ENCODE measurements around the gene CIB1. TPM values are rescaled to one million over a fixed set of nuclear protein-coding genes. Genes with fewer than 3 reads are reported as not detected.

The CIB1 gene
- total and polyA plus RNA-seq, 2 of the 8 experiments (the other 6 are each of a cell fraction or from before 2014, with no cell fraction given): 26.0 to 63.5 TPM

DNA sequence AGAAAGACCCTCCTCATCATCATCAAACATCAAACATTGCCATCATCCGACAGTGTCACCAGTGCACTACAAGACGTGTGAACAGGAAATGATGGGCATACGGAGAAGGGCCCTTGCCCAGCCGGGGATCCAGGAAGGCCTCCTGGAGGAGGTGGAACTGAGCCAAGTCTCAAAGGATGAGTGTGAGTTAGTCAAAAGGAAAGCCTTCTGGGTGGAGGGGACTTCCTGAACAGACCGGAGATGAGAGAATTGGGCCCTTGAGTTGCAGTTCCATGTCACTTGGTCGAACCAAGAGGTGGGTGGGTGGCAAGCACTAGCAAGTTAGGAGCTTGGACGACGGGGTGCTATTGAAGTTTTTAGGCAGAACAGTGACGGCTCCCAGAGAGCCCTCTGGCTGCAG, 24.1 kb downstream of the CIB1 start:
- CTCF ChIA-PET (ENCODE audit: partially characterized antibody): interaction anchor here (12.6 kb wide), 1 partner anchor 8 kb away, joined by 182 read pairs; no protein-coding TSS in a partner anchor
- Histone ChIP-seq H3K9me3 (ENCODE audit: insufficient read depth in 2 of 2, low read depth in 1 of 2, low read length in 1 of 2) (no peaks in the 10 kb centered on the region), H3K27ac (ENCODE audit: low read depth, low read length) (no peak overlapping the region), H3K18ac (ENCODE audit: extremely low read depth, low read length) (no peak overlapping the region), H3K27me3 (replicated peaks in 1 of 4; ENCODE audit: control insufficient read depth in 3 of 4, extremely low read depth in 1 of 4, insufficient read depth in 3 of 4, low read length in 3 of 4) (no peaks in the 10 kb centered on the region), H2BK12ac (ENCODE audit: low read depth, low read length) (no peak overlapping the region), H3K79me1 (ENCODE audit: low read depth, low read length) (peaks cover 12% of the 10 kb centered on the region; the same call in 1 of the 2 replicates), H2BK120ac (replicated peaks; ENCODE audit: low read depth, low read length) (no peak overlapping the region), H4K91ac (replicated peaks; ENCODE audit: insufficient read length, low read length) (no peak overlapping the region), H2AK5ac (ENCODE audit: low read depth, low read length) (no peak overlapping the region), H3K36me3 (ENCODE audit: control insufficient read depth in 2 of 4, insufficient read depth in 4 of 4, low read length in 3 of 4) (peaks cover 0 to 3% (median under 1%) of the 10 kb centered on the region in 4 experiments; a peak in 2 of 8 replicates), H2BK15ac (ENCODE audit: low read length) (no peak overlapping the region), H3K4ac (replicated peaks; ENCODE audit: insufficient read length, low read depth, low read length) (no peak overlapping the region), H3K4me1 (replicated peaks in 1 of 4; ENCODE audit: control insufficient read depth in 3 of 4, insufficient read depth in 4 of 4, low read length in 3 of 4) (peaks cover 0 to 3% (median under 1%) of the 10 kb centered on the region in 4 experiments; a peak in 3 of 7 replicates), H3K4me3 (ENCODE audit: extremely low read depth in 1 of 4, insufficient read depth in 2 of 4, low read depth in 3 of 4, low read length in 4 of 4) (no peak overlapping the region), H3K4me2 (ENCODE audit: insufficient read depth in 1 of 2, low read depth in 2 of 2, low read length in 2 of 2) (no peak overlapping the region), H3K23me2 (ENCODE audit: low read depth, low read length) (no peaks in the 10 kb centered on the region; the same call in 1 of the 2 replicates), H4K20me1 (replicated peaks in 1 of 2; ENCODE audit: control insufficient read depth in 1 of 2, insufficient read depth in 2 of 2, low read length in 2 of 2) (peaks cover 7 to 17% of the 10 kb centered on the region in 2 experiments), H2BK5ac (ENCODE audit: low read depth, low read length) (no peak overlapping the region; the same call in 1 of the 2 replicates), H3K56ac (replicated peaks; ENCODE audit: insufficient read length, low read depth, low read length) (no peak overlapping the region), H3K79me2 (ENCODE audit: control insufficient read depth in 1 of 2, insufficient read depth in 2 of 2, low read length in 2 of 2) (peaks cover 0 to 45% of the 10 kb centered on the region in 2 experiments; a peak in 3 of 4 replicates), H3K9ac (replicated peaks in 1 of 4; ENCODE audit: extremely low read depth in 1 of 4, low read depth in 3 of 4, low read length in 3 of 4) (no peak overlapping the region), H4K8ac (ENCODE audit: extremely low read depth, insufficient read depth, low read length) (no peak overlapping the region), H3K23ac (ENCODE audit: insufficient read length) (no peak overlapping the region), H2AFZ (ENCODE audit: low read length) (no peak overlapping the region), H3K14ac (ENCODE audit: insufficient read length) (no peak overlapping the region), H4K5ac (ENCODE audit: insufficient read length, low read depth, low read length) (no peak overlapping the region), H2BK20ac (ENCODE audit: low read length) (no peak overlapping the region)
- 82% methylated on average over 9 of the region's 9 CpGs; no CpG with 5 or more reads in 1 of the 2 experiments for WGBS, 2 experiments (ENCODE audit: extremely low coverage in 1 of 2, insufficient coverage in 1 of 2, insufficient read length in 1 of 2, insufficient replicate concordance in 2 of 2, low coverage in 1 of 2, low lambda C conversion rate in 2 of 2, missing lambda C conversion rate in 1 of 2)
- FAIRE-seq (no peak), DNase-seq (ENCODE audit: low read depth in 1 of 2, low spot score in 2 of 2) (no peak)
- no peak for TF ChIP-seq RNF2 (IDR thresholded peaks at IDR 0.05; ENCODE audit: borderline replicate concordance, low read depth, low read length, missing control alignments, poor library complexity, severe bottlenecking)
- no peak for TF ChIP-seq NRF1 (IDR thresholded peaks at IDR 0.05; ENCODE audit: low read depth, low read length)
- no peak for TF ChIP-seq POU5F1 (IDR thresholded peaks at IDR 0.05; ENCODE audit: low read depth, low read length)
- no peak for TF ChIP-seq NANOG (IDR thresholded peaks at IDR 0.05; ENCODE audit: insufficient read depth, low read depth, low read length, poor library complexity, severe bottlenecking)
- TF ChIP-seq SIX5 (IDR thresholded peaks at IDR 0.05; ENCODE audit: low read depth, low read length): no peak
- POLR2A ChIA-PET (ENCODE audit: partially characterized antibody): interaction anchor here (0.7 kb wide), 1 partner anchor 47 kb away, joined by 3 read pairs; no protein-coding TSS in a partner anchor
